WERI-Rb-1 (cell line): ENCODE measurements around the gene APBA2.

Source experiments
- DNase-seq: peaks from one replicate; pipeline ENCODE4 v3.0.0-alpha.2; 2020
- H3K27ac ChIP-seq: fragments of 250-450 bp; sonication (Bioruptor Pico); 2 replicates; pipeline ENCODE4 v1.5.1; 2020; ENCODE audit warnings: mild to moderate bottlenecking, moderate library complexity
- H3K27me3 ChIP-seq: fragments of 250-450 bp; sonication (Bioruptor Pico); 2 replicates; pipeline ENCODE4 v1.5.1; 2021; ENCODE audit warnings: mild to moderate bottlenecking, low read depth, moderate library complexity; ENCODE audit not compliant: insufficient read depth, severe bottlenecking
- H3K36me3 ChIP-seq: fragments of 250-450 bp; sonication (Bioruptor Pico); 2 replicates; pipeline ENCODE4 v1.5.1; 2020; ENCODE audit warnings: mild to moderate bottlenecking, moderate library complexity
- H3K4me3 ChIP-seq: 2 replicates; pipeline ENCODE4 v1.5.1; 2011; ENCODE audit warnings: low read depth, mild to moderate bottlenecking, control low read depth, low read length
- H3K9me3 ChIP-seq: fragments of 250-450 bp; sonication (Bioruptor Pico); 2 replicates; pipeline ENCODE4 v1.5.1; 2021; ENCODE audit warnings: mild to moderate bottlenecking, moderate library complexity; ENCODE audit not compliant: severe bottlenecking
- TF ChIP-seq, protein P1 (sequence below): IDR thresholded peaks from 2 replicates; pipeline ENCODE4 v1.5.1; 2011; ENCODE audit warnings: low read depth, mild to moderate bottlenecking, control low read depth, inconsistent platforms, low read length

APBA2 gene

DNA sequence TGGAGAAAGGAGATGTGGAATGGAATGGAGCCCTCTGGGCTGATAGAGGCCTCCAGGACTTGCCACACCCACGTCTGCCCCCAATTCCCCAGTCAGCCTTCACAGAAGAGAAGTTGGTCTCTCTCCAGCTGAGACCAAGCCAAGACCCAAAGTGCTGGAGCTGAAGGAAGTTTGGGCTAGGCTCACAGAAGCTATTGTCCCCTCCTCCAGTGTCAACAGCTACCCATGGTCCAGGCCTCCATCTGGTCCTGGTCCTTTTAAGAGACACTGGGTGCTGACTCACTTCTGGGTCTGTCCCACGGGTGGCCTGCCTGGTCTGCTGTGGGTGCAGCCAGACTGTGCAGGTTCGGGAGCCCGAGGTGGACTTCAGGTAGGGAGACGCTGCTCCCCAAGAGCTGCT lies 179.8 kb downstream of the APBA2 start:
- Histone ChIP-seq H3K4me3 (no peak overlapping the region), H3K27me3 (no peaks in the 10 kb centered on the region), H3K36me3 (no peaks in the 10 kb centered on the region), H3K27ac (no peak overlapping the region), H3K9me3 (no peaks in the 10 kb centered on the region)
- no peak for DNase-seq
- TF ChIP-seq, protein P1, sequence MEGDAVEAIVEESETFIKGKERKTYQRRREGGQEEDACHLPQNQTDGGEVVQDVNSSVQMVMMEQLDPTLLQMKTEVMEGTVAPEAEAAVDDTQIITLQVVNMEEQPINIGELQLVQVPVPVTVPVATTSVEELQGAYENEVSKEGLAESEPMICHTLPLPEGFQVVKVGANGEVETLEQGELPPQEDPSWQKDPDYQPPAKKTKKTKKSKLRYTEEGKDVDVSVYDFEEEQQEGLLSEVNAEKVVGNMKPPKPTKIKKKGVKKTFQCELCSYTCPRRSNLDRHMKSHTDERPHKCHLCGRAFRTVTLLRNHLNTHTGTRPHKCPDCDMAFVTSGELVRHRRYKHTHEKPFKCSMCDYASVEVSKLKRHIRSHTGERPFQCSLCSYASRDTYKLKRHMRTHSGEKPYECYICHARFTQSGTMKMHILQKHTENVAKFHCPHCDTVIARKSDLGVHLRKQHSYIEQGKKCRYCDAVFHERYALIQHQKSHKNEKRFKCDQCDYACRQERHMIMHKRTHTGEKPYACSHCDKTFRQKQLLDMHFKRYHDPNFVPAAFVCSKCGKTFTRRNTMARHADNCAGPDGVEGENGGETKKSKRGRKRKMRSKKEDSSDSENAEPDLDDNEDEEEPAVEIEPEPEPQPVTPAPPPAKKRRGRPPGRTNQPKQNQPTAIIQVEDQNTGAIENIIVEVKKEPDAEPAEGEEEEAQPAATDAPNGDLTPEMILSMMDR = no peak

DNA sequence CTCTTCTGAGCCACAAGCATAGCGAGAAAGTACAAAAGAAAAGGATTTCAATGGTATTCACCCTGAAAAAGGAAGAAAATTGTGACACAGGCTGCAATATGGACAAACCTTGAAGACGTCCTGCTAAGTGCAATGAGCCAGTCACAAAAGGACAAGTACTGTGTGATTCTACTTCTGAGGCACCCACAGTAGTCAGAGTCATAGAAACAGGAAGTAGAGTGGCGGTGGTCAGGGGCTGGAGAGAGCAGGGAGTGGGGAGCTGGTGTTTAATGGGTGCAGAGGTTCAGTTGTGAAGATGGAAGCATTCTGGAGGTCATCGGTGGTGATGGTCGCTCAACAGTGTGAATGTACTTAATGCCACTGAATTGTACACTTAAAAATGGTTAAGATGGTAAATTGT lies 180.5 kb downstream of the APBA2 start:
- TF ChIP-seq, protein P1 = no peak
- Histone ChIP-seq H3K9me3 (no peaks in the 10 kb centered on the region), H3K27ac (no peak overlapping the region), H3K36me3 (no peaks in the 10 kb centered on the region), H3K4me3 (no peak overlapping the region), H3K27me3 (no peaks in the 10 kb centered on the region)
- DNase-seq = no peak

DNA sequence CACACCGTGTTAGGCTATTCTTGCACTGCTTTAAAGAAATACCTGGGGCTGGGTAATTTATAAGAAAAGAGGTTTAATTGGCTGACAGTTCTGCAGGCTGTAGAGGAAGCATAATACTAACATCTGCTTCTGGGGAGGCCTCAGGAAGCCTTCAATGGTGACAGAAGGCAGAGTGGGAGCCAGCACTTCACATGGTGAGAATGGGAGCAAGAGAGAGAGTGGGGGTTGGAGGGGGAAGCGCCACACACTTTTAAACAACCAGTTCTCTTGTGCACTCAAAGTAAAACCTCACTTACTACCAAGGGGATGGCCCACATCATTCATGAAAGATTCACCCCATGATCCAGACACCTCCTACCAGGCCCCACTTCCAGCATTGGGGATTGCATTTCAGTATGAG lies 181.1 kb downstream of the APBA2 start:
- DNase-seq = no peak
- Histone ChIP-seq H3K36me3 (no peaks in the 10 kb centered on the region), H3K9me3 (no peaks in the 10 kb centered on the region), H3K4me3 (no peak overlapping the region), H3K27me3 (no peaks in the 10 kb centered on the region), H3K27ac (no peak overlapping the region)
- TF ChIP-seq, protein P1 = no peak

DNA sequence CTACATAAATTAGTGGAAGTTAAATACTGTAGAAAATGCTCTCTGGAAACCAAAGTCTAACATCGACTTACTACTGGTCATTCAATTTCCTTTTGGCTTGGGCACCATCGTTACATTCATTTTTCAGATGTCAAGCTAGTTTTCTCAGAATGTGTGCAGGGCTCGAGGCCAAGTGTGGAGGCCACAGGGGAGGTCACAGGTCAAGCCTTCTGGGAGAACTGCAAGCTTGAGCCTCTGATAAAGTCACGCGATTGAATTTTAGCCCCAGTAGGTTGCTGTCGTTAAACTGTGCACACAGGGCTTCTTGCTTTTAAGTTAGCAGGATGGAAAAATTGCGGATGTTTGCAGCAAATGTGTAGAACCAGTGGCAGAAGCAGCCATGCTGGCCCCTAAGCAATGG lies 182.2 kb downstream of the APBA2 start:
- no peak for DNase-seq
- TF ChIP-seq, protein P1 = no peak
- H3K4me3 ChIP-seq = no peak overlapping the region
- no peaks in the 10 kb centered on the region for H3K27me3 ChIP-seq
- no peaks in the 10 kb centered on the region for H3K9me3 ChIP-seq
- H3K36me3 ChIP-seq = no peaks in the 10 kb centered on the region
- H3K27ac ChIP-seq = no peak overlapping the region

DNA sequence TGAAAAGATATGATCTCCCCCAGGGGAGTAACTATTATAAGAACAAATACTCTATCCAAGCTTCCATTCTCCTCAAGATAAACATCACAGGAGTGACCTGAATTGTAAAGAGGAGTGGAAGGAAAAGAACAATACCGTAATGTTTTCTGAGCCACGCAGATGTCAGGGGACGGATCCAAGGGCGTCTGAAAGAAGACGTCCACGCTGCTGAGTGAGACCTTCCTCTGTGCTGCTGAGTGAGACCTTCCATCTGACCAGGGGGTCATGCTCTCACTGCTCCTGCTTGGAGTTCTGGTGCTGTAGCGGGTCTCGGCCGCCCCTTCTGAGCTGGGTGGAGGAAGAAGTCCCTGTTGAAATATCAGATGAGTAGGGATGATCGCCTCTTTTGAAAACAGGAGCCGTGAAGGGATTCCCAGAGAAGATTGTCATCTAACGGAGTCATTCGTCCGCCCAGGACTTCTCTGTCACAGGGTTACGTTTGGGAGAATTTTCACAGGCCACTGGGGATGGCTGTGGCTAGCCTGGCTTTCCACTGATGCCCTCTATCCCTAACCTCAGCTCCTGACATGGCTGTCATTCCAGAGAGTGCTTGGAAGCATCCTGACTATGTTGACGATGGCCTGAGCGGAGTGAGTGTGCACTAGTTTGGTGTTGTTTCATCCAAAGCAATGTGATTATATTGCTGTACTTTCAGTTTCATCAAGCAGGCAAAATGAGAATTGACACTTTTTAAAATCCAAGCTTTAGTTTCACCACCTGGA lies 184.9 kb downstream of the APBA2 start:
- no peak for DNase-seq
- TF ChIP-seq, protein P1 = no peak
- no peak overlapping the region for H3K4me3 ChIP-seq

DNA sequence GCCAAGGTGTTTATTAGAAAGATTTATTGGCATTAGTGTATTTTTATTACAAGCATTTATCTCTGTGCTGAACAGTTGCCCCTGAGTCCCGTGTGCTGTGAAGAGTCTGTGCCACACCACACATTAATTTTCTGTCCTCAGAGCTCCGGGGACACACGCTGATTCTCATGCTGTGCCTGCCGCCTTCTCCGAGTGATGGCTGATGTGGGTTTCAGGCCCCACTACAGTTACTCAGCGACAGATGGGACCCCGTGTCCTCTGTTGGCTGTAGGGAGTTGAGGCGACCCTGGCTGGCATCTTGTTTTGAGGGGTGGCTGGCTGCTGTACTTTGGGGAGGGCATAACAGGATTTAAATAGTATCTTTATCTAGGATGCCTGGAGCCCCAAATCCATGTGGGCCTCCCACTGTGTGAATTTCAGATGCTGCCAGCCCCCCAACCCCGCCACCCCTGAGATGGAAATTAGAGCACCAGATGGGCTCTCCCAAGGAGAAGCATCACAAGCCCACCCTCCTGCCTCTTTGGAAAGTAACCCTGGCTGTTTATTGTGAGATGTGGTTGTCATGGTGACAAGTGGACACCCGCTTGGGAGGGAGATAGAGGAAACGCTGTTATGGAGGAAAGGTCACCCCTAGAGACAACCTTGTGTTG lies 185.6 kb downstream of the APBA2 start:
- TF ChIP-seq, protein P1 = no peak
- DNase-seq = no peak
- no peaks in the 10 kb centered on the region for H3K36me3 ChIP-seq
- no peak overlapping the region for H3K27ac ChIP-seq
- no peaks in the 10 kb centered on the region for H3K9me3 ChIP-seq
- H3K27me3 ChIP-seq = no peaks in the 10 kb centered on the region
- no peak overlapping the region for H3K4me3 ChIP-seq

More for the DNA sequence above, 184.9 kb downstream of the APBA2 start:
- Histone ChIP-seq H3K9me3 (no peaks in the 10 kb centered on the region), H3K27me3 (no peaks in the 10 kb centered on the region), H3K27ac (no peak overlapping the region), H3K36me3 (no peaks in the 10 kb centered on the region)
